Stimulated activated CD4-positive, alpha-beta T cell treated with anti-CD3 and anti-CD28 coated beads, Interleukin-15, amount 100 ng/mL, for 24 hours (primary cell): ENCODE results near the gene RPP25L.
A peak's percentile ranks its signal among the peaks of the same experiment; 100 is the strongest.

Experiments used
- DNase-seq: peaks from one replicate; pipeline ENCODE4 v3.0.0-alpha.2; 2020

The RPP25L gene

DNA sequence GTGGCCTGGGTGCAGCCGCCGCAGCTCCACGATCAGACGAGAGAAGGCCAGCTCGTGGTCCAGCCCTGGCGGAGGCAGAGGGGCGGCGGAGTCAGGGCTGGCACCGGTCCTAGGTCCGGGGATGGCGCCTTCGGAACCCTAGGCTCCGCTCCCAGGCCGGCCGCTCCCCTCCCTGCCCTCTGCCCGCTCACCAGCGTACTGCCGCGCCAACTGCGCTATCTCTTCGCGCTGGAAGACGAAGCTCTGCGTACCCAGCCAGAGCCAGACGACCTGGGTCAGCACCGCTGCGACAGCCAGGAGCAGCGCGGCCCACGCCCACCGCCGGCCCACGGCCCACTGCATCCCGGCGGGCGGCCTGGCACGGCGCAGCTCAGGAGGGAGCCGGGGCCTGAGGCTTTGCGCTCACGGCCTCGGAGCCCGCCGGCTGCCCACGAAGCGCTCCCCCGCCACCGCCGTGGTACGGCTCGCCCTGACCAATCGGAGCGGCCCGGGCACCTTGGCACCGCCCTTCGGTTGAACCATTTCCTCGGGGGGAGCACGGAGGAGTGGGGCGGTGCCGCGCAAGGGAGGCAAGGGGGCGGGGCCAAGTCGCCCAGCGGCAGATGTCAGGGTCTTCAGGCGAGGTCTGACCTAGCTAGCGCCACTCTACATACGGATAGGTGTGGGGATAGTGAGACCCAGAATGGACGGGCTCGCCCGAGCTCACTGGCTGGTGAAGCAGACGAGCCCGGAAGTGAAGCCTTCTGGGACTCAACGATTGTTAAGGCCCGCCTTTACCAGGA lies 25.6 kb upstream of the RPP25L start, which contains the start of gene SIGMAR1:
Gene SIGMAR1, minus strand, starts transcription at position 432 of the 782 bp plus-strand sequence. Its CDS starts 90 bp downstream, at position 342.
- peak; percentile 96 for DNase-seq

DNA sequence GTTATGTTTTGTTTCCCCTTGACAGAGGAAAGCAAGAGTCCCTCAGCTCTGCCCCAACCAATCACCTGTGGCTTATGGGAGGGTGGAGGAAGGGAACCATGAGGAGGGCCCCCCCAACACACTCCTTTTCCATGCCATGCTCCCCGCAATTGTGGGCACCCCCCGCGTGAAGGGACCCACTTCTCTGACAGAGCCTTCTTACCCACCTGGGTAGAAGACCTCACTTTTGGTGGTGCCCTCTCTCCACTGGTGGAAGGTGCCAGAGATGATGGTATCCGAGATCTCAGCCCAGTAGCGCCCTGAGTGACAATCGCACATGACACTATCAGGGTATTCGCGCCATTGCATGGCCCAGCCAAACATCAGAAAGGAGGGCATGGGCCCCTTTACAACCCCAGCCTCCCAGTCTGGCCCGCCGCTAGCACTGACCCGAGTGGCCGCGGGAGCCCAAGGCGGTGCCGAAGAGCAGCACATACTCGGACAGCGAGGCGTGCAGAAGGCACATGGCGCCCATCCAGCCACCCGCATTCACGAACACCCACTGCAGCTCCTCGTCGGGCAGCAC lies 25.0 kb upstream of the RPP25L start:
- DNase-seq, result peak; percentile 41

DNA sequence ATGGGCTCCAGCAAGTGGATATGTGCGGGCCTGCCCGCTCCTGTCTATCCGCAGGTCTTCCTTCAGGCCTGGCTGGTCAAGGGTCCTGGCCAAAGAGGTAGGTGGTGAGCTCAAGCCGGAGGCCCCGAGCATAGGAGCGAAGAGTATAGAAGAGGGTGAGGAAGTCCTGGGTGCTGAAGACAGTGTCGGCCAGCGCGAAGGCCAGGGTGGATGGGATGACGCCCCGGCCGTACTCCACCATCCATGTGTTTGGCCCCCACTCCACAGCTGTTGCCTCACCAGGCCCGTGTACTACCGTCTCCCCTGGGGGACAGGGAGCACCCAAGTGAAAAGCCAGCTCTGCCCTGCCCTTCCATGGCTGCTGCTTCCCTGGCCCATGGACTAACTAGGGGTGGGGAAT lies 23.7 kb upstream of the RPP25L start:
- DNase-seq, result no peak

DNA sequence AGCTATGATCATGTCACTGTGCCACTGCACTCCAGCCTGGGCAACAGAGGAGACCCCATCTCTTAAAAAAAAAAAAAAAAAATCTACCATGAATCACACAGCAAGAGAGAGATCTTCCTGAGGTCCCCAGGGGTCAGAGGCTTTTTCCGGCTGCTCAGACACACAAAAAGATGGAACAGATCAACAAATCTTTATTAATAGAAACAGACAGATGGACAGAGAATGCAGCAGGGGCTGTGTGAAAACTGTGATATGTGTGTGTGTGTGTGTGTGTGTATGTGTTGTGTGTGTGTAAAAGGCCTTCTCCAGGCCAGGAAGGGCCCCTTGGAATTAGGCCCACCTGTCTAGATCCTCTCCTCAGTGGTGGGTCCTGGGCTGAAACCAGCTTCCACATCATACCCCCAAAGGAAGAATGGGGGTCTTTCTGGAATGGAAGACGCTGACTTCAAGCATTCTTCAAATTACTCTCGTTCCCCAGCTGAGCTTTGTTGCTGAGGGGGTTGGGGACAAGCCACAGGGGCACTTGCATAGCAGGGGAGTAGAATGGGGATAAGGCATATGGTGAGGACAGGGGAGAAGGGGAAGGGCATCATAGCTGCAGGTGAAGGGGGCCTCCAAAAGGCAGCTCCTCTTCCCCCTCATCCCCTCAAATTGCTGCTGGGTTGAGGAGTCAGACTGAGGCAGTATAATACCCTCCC lies 22.8 kb upstream of the RPP25L start:
- no peak for DNase-seq

DNA sequence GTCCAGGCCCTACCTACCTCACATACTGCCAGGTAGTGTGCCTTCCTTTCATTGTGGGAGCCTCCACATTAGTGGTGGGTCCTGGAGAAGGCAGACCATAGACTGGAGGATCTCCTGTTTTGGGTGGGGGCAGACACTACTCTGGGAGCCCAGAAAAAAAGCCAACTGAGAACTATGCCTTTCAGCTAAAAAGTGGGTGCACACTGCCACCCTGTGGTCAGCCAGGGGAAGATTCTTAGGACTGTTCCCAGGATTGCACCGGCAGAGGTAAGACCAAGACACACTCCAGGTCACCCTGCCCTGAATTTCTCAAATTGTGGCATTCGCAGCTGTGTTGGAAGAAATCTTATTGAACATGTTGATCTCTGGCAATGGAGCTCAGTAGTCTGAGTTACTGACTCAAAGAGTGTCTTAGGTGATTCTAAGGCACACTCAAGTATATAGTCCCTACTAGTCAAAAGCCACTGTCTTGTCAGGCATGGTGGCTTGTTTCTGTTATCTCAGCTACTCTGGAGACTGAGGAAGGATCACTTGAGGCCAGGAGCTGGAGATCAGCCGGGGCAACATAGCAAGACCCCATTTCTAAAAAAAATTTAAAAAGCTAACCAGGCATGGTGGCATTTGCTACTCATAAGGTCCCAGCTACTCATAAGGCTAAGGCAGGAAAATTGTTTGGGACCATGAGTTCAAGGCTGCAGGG lies 22.1 kb upstream of the RPP25L start:
- peak; percentile 81 for DNase-seq

GRCh38 chr9:34633166-34633565 lies 21.3 kb upstream of the RPP25L start:
- DNase-seq, result no peak

GRCh38 chr9:34630402-34631154 lies 18.7 kb upstream of the RPP25L start:
- no peak for DNase-seq

DNA sequence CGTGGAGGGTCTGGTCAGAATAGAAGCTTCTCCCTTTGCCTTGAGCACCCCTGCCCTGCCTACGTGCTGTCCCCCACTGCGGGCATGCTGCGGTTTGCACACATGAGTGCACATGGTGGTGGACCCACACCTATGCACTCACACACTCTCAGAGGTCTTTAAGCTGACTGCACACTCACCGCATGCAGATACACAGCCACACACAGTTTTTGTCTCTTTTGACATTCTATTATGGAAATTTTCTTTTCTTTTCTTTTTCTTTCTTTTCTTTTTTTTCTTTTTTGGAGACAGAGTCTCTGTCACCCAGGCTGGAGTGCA lies 17.6 kb upstream of the RPP25L start:
- DNase-seq, result no peak

- peak; percentile 61 for DNase-seq
Observed at GRCh38 chr9:34628656-34629490, 17.0 kb upstream of the RPP25L start, which contains the start of gene ARID3C. Gene ARID3C (minus strand): TSS chr9:34629066. CDS start chr9:34628014, 1,052 bp downstream.

DNA sequence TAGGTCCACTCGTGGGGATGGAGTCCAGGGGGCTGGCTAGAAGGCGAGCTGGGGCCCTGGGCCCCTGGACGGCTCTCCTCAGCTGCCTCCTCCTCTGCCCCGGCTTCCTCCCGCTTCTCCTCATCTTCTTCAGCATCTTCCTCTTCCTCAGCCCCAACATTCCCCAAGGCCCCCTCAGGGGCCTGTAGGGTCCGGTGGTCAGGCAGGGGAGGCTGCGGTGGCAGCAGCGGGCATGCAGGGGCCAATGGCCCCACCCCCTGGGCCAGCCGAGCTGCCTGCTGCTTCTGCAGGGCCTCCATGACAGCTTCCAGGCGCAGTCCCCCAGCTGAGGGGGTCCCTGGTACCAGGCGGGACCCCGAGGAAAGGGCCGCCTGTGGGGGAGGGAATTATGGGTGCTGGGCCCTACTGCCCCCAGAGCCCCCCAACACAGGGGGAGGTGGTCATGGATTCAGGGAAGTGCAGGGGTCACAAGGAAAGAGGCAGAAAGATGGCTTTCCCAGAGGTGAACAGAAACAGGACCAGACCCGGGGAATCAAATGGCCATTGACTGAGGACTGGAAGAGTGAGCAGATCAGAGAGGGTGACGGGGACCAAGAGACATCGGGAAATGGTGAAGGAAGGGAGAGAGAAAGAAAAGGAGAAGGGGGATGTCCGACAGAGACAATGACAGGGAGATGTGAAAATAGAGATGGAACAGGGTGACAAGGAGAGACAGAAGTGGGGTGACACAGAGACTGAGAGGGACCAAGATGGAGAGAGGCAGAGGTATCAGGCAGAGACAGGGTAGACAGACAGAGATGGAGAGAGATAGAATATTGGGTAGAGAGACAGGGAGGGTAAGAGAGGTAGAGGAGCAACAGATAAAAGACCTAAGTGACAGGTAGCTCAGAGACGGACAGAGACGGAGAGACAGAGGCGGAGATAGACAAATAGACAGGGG lies 16.1 kb upstream of the RPP25L start:
- no peak for DNase-seq

GRCh38 chr9:34625186-34625486 lies 13.2 kb upstream of the RPP25L start:
- DNase-seq, result no peak

DNA sequence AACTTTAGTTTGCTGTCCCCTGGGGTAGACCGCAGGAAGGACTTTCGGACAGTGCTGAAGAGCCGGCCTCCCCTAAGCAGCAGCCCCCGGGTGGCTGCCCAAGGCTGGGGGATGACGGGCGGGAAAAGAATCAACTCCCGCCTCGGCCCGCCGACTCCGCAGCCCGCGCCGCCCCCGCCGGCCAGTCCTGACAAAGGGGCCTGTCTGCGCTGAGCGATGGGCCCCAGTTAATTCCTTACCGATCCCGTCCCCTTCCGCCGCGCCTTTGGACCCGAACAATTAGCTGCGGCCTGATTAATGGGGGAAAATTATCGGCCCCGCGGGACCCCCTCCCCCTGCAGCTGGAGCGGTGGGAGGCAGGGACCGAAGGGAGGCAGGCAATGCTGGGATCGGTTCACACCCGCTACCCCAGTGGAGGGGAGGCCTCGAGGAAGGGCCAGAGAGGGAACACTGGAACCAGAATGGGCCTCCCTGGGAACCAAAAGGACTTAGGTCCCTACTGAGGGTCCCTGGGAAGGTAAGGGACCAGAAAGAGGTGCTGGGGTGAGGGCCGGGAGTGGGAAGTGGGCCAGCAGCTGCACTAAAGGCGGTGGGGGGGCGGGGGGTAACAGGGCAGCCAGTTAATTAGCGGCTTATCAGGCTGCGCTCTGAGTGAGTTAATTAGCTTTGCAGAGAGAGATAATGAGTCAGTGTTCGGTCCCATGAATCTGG lies 12.7 kb upstream of the RPP25L start:
- DNase-seq, result no peak

GRCh38 chr9:34623374-34624235 lies 11.7 kb upstream of the RPP25L start:
- peak; percentile 29 for DNase-seq

DNA sequence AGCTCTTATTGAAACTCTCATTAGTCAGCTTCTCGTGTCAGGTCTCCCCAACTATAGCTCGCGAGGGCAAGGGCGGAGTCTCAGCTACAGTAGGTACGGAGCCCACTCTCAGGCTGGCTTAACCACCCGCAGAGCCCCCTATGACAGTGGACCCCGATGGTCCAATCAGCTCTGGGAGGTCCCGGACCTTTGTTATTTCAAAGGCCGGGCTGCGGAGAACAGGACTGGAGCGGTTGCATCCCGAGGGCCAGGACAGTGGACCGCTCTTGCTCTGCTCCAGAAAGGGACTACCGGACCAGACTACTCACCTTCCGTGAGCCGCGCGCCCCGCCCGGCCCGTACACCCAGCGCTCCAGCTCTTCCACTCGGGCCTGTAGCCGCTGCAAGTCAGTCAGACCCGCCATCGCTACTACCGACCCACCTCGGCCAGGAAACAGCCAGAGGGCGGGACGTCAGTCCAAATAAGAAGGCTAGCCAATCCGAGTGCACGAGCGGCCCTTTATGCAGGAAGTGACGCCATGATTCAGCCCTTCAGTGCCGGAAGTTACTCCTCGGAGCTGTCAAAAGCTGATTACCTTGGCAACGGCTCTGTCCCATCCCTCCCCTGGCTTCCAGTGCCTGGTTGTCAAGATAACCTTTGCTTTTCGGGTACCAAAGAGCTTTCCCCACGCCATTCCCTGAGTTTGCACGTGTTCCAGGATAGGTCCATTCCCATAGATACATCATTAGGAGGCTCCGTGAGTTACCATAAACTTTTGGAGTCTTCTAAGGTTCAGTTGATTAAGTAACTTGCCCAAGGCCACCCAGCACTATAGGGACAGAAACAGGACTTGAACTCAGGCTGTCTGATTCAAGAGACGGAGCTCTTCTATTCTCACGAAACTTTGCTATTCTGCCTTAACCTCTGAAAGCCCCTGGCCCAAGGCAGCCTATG lies 8.4 kb upstream of the RPP25L start, which contains the start of gene DCTN3:
Gene DCTN3, minus strand, starts transcription at position 435 of the 934 bp plus-strand sequence. Its CDS starts 31 bp downstream, at position 404.
- peak; percentile 94 for DNase-seq

- DNase-seq, result no peak
Observed at GRCh38 chr9:34615132-34615531, 3.2 kb upstream of the RPP25L start.

DNA sequence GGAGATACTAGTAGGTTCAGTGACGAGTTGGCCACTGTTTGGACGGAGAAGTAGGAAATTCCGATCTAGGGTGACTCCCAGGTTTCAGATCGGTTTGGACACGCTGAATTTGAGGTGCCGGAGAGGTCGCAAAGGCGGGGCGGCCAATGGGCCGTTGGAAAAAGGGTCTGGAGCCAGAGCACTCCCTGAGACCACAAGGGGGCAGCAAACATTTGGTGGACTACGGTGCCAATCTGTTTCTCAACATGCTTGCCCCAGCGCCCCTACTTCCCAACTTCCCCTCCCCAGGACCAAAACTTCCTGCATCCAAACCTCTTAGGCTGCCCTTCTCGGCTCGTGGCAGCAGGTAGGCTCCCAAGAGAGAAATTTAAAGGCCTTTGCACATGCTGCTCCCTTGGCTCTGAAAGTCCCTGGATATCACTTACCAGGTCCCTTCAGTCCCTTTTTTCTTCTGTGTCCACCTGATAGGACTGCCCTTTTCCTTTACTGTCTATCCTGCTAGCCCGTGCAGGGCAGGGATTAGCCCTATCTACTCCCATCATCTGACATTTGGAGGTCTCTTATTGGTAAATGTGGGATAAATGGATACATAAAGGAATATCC lies 992 bp upstream of the RPP25L start:
- peak; percentile 82 for DNase-seq

DNA sequence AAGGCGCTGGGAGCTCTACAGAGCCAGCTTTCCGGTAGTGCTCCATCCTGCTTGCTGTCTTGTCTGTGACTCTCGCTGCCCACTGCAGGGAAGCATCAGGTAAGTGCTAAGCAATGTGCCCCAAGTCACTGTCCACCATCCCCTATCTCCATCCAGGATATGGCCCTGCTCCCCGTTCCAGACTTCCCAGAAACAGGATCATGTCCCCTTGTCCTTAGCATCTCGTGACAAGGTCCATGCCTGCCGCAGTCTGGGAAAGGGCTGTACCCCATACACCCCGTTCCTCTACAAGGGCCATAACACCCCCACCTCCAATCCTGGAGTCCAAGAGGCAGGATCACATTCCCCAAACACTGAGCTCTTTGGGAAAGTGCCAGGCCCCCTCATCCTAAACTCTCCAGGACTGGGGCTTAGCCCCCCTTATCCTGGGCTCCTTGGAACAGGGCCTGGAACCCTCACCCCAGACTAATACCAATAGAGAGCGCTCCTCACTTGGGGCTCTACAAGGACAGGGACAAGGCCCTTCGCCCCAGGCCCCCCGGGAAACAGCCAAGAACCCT lies 566 bp downstream of the RPP25L start:
- no peak for DNase-seq
